GM19395 (cell line): Measurements from ENCODE around the gene DAB1.

Source experiments
- ATAC-seq: cut with Tn5 transposase; IDR thresholded peaks from one replicate; pipeline ENCODE4 v1.9.1; 2021; ENCODE audit warnings: mild to moderate bottlenecking, moderate library complexity; ENCODE audit not compliant: unreplicated experiment

The DAB1 gene

GRCh38 chr1:56995414-56996100, 428.3 kb downstream of the DAB1 start:
- no peak for ATAC-seq

GRCh38 chr1:56993475-56993874, 430.4 kb downstream of the DAB1 start:
- no peak for ATAC-seq

GRCh38 chr1:56992318-56993125, 431.3 kb downstream of the DAB1 start:
- no peak for ATAC-seq

- no peak for ATAC-seq
Observed at GRCh38 chr1:56991576-56991975, 432.3 kb downstream of the DAB1 start.

GRCh38 chr1:56986397-56986796, 437.5 kb downstream of the DAB1 start:
- no peak for ATAC-seq

GRCh38 chr1:56985857-56986256, 438.0 kb downstream of the DAB1 start:
- ATAC-seq, result no peak

GRCh38 chr1:56983484-56983883, 440.4 kb downstream of the DAB1 start:
- no peak for ATAC-seq

- ATAC-seq, result no peak
Observed at GRCh38 chr1:56979986-56980755, 443.7 kb downstream of the DAB1 start.

GRCh38 chr1:56978819-56979218, 445.0 kb downstream of the DAB1 start:
- no peak for ATAC-seq

- ATAC-seq, result no peak
Observed at GRCh38 chr1:56977910-56978309, 445.9 kb downstream of the DAB1 start.

GRCh38 chr1:56975446-56975845, 448.4 kb downstream of the DAB1 start:
- no peak for ATAC-seq

GRCh38 chr1:56973923-56974742, 449.7 kb downstream of the DAB1 start:
- ATAC-seq, result no peak

- no peak for ATAC-seq
Observed at GRCh38 chr1:56972976-56973375, 450.9 kb downstream of the DAB1 start.

GRCh38 chr1:56970280-56970679, 453.6 kb downstream of the DAB1 start:
- no peak for ATAC-seq

GRCh38 chr1:56968878-56969495, 454.9 kb downstream of the DAB1 start:
- ATAC-seq, result no peak

- no peak for ATAC-seq
Observed at GRCh38 chr1:56967900-56968832, 455.7 kb downstream of the DAB1 start.

GRCh38 chr1:56967355-56967754, 456.5 kb downstream of the DAB1 start:
- no peak for ATAC-seq

GRCh38 chr1:56966698-56966999, 457.2 kb downstream of the DAB1 start:
- ATAC-seq, result no peak

- ATAC-seq, result no peak
Observed at GRCh38 chr1:56965916-56966697, 457.8 kb downstream of the DAB1 start, which contains the start of gene C8B. TSS of gene C8B (minus strand) at chr1:56966015. CDS start at chr1:56965948, 67 bp downstream.
